Activated CD8-positive, alpha-beta memory T cell treated with anti-CD3 and anti-CD28 coated beads for 36 hours (primary cell): ENCODE results near the gene KLHL5. TPM values are rescaled to one million over a fixed set of nuclear protein-coding genes. Genes with fewer than 3 reads are reported as not detected.
"Not testable (repeated sequence)": the region's sequence is repeated elsewhere in the genome, so short reads cannot be mapped to it uniquely, and the experiment has no call there.

Source experiments
- CTCF ChIA-PET: fragments of 350-600 bp; sonication (Branson Sonifier 250); formaldehyde crosslinking; loops from one replicate; lab custom pipeline; 2021; ENCODE audit warnings: antibody characterized with exemption; lab: Charles Lee
- POLR2A ChIA-PET: fragments of 350-600 bp; sonication (Branson Sonifier 250); formaldehyde crosslinking; loops from one replicate; lab custom pipeline; 2021; ENCODE audit warnings: antibody characterized with exemption; lab: Charles Lee
- total RNA-seq, 2 experiments: library from RNA; stranded (reverse); gene quantifications; one replicate each; pipeline ENCODE4 v1.2.3, GENCODE V29; 2021

KLHL5 gene
- total RNA-seq, 2 experiments from 2014 or later, result 12.3 to 13.1 TPM

GRCh38 chr4:39068907-39069306, 6.9 kb downstream of the KLHL5 start:
- ChIA-PET POLR2A (no interaction called here), CTCF (no interaction called here)

GRCh38 chr4:39078829-39079228, 16.8 kb downstream of the KLHL5 start:
- POLR2A ChIA-PET, result no interaction called here
- CTCF ChIA-PET, result no interaction called here

- POLR2A ChIA-PET, result no interaction called here
- CTCF ChIA-PET, result no interaction called here
These were observed 21.1 kb downstream of the KLHL5 start for GRCh38 chr4:39083164-39083563.

- CTCF ChIA-PET, result no interaction called here
- POLR2A ChIA-PET, result no interaction called here
These were observed 23.9 kb downstream of the KLHL5 start for GRCh38 chr4:39085891-39086290.

- ChIA-PET CTCF (no interaction called here), POLR2A (no interaction called here)
These were observed 34.8 kb downstream of the KLHL5 start for GRCh38 chr4:39096847-39097246.

GRCh38 chr4:39097290-39097689, 35.3 kb downstream of the KLHL5 start:
- ChIA-PET CTCF (interaction anchor here (0.7 kb wide), 1 partner anchor 37 kb away, joined by 3 read pairs; no protein-coding TSS in a partner anchor), POLR2A (no interaction called here)

- ChIA-PET POLR2A (no interaction called here), CTCF (no interaction called here)
These were observed 40.3 kb downstream of the KLHL5 start for GRCh38 chr4:39102297-39102696.

- POLR2A ChIA-PET, result no interaction called here
- CTCF ChIA-PET, result interaction anchor here (0.7 kb wide), 1 partner anchor 28 kb away, joined by 3 read pairs; no protein-coding TSS in a partner anchor
These were observed 41.3 kb downstream of the KLHL5 start for GRCh38 chr4:39103291-39103690.

- ChIA-PET CTCF (interaction anchor here (1.0 kb wide), 1 partner anchor 30 kb away, joined by 3 read pairs; no protein-coding TSS in a partner anchor), POLR2A (no interaction called here)
These were observed 42.2 kb downstream of the KLHL5 start for GRCh38 chr4:39104255-39104654.

- POLR2A ChIA-PET, result no interaction called here
- CTCF ChIA-PET, result no interaction called here
These were observed 44.0 kb downstream of the KLHL5 start for GRCh38 chr4:39106011-39106410.

GRCh38 chr4:39114436-39114835, 52.4 kb downstream of the KLHL5 start:
- ChIA-PET CTCF (no interaction called here), POLR2A (no interaction called here)

- ChIA-PET CTCF (interaction anchor here (1.2 kb wide), 1 partner anchor 17 kb away, joined by 4 read pairs; no protein-coding TSS in a partner anchor), POLR2A (interaction anchor here (0.7 kb wide), 2 partner anchors 66 to 223 kb away, joined by 3 to 6 read pairs; no protein-coding TSS in a partner anchor)
These were observed 56.1 kb downstream of the KLHL5 start for GRCh38 chr4:39118034-39118658.

GRCh38 chr4:39120418-39120817, 58.4 kb downstream of the KLHL5 start:
- ChIA-PET POLR2A (no interaction called here), CTCF (no interaction called here)

GRCh38 chr4:39124885-39125599, 63.0 kb downstream of the KLHL5 start:
- ChIA-PET CTCF (interaction anchor here (1.6 kb wide), 1 partner anchor 10 kb away, joined by 3 read pairs; no protein-coding TSS in a partner anchor), POLR2A (no interaction called here)

GRCh38 chr4:39125600-39125985, 63.6 kb downstream of the KLHL5 start:
- ChIA-PET CTCF (interaction anchor here (1.6 kb wide), 1 partner anchor 9 kb away, joined by 3 read pairs; no protein-coding TSS in a partner anchor), POLR2A (no interaction called here)

- POLR2A ChIA-PET, result no interaction called here
- CTCF ChIA-PET, result interaction anchor here (1.6 kb wide), 1 partner anchor 8 kb away, joined by 3 read pairs; no protein-coding TSS in a partner anchor
These were observed 64.4 kb downstream of the KLHL5 start for GRCh38 chr4:39126256-39127095.

- CTCF ChIA-PET, result interaction anchor here (0.5 to 1.6 kb wide), 4 partner anchors 30 to 231 kb away, joined by 3 to 5 read pairs (median 3); no protein-coding TSS in a partner anchor
- POLR2A ChIA-PET, result interaction anchor here (0.6 kb wide), 1 partner anchor 253 kb away, joined by 4 read pairs; no protein-coding TSS in a partner anchor
These were observed 71.6 kb downstream of the KLHL5 start for GRCh38 chr4:39133623-39134022.

GRCh38 chr4:39134683-39135306, 72.8 kb downstream of the KLHL5 start:
- POLR2A ChIA-PET, result no interaction called here
- CTCF ChIA-PET, result interaction anchor here (0.6 to 2.0 kb wide), 14 partner anchors 10 to 646 kb away, joined by 3 to 16 read pairs (median 4); no protein-coding TSS in a partner anchor

- CTCF ChIA-PET, POLR2A ChIA-PET: not testable (repeated sequence)
These were observed 76.2 kb downstream of the KLHL5 start for GRCh38 chr4:39138227-39138626.
